Bronchial epithelial cell (primary cell): Measurements from ENCODE around the gene GSG1L. TPM values are rescaled to one million over a fixed set of nuclear protein-coding genes. Genes with fewer than 3 reads are reported as not detected.

Source experiments
- DNase-seq: peaks from one replicate; pipeline ENCODE4 v3.0.0-alpha.2; 2010; ENCODE audit warnings: low read depth
- FAIRE-seq: peaks from 2 replicates; lab custom pipeline; 2011; peaks lifted over from hg19 to GRCh38; lab: Jason Lieb, UNC
- H3K27me3 ChIP-seq: 2 replicates; pipeline ENCODE4 v1.5.1; 2011; ENCODE audit warnings: low read length; ENCODE audit not compliant: control insufficient read depth, insufficient read depth
- H3K36me3 ChIP-seq: 2 replicates; pipeline ENCODE4 v1.5.1; 2011; ENCODE audit warnings: low read length; ENCODE audit not compliant: control insufficient read depth, insufficient read depth
- H3K4me3 ChIP-seq: 2 replicates; pipeline ENCODE4 v1.5.1; 2011; ENCODE audit warnings: mild to moderate bottlenecking, low read depth, low read length, control low read depth
- total RNA-seq: library from RNA; depleted of rRNA; stranded (reverse); fragments of >200 nt; gene quantifications from 2 replicates; pipeline ENCODE4 v1.2.1, GENCODE V29; 2014
- TF ChIP-seq, protein P1 (sequence below): IDR thresholded peaks from 2 replicates; pipeline ENCODE4 v1.5.1; 2011; ENCODE audit warnings: mild to moderate bottlenecking, moderate library complexity, low read length, control low read depth, inconsistent platforms; ENCODE audit not compliant: insufficient read depth, severe bottlenecking

The GSG1L gene
- total RNA-seq, 1 donor from 2014 or later = not detected

DNA sequence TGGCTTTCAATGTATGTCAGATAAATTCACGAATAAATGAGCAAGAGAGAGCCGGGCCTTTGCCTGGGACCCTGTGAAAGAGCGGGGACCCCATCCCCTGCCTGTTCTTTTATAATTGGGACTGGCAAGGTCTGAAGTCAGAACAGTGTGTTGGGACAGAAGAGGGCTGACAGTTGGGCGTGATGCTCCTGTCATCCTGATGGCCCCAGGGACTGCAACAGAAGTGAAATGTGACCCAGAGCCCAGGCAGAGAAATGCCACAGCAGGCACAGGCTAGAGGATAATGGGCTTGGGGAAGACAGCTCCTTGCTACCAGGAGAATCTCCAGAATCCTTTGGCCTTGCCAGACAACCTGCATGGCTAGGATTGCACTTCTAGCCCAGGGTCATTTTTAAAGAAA is 37.9 kb downstream of the GSG1L start:
- H3K27me3 ChIP-seq = no peaks in the 10 kb centered on the region
- TF ChIP-seq, protein P1, sequence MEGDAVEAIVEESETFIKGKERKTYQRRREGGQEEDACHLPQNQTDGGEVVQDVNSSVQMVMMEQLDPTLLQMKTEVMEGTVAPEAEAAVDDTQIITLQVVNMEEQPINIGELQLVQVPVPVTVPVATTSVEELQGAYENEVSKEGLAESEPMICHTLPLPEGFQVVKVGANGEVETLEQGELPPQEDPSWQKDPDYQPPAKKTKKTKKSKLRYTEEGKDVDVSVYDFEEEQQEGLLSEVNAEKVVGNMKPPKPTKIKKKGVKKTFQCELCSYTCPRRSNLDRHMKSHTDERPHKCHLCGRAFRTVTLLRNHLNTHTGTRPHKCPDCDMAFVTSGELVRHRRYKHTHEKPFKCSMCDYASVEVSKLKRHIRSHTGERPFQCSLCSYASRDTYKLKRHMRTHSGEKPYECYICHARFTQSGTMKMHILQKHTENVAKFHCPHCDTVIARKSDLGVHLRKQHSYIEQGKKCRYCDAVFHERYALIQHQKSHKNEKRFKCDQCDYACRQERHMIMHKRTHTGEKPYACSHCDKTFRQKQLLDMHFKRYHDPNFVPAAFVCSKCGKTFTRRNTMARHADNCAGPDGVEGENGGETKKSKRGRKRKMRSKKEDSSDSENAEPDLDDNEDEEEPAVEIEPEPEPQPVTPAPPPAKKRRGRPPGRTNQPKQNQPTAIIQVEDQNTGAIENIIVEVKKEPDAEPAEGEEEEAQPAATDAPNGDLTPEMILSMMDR = no peak
- H3K4me3 ChIP-seq = no peak overlapping the region
- no peaks in the 10 kb centered on the region for H3K36me3 ChIP-seq
- DNase-seq (no peak), FAIRE-seq (peak; percentile 72)

DNA sequence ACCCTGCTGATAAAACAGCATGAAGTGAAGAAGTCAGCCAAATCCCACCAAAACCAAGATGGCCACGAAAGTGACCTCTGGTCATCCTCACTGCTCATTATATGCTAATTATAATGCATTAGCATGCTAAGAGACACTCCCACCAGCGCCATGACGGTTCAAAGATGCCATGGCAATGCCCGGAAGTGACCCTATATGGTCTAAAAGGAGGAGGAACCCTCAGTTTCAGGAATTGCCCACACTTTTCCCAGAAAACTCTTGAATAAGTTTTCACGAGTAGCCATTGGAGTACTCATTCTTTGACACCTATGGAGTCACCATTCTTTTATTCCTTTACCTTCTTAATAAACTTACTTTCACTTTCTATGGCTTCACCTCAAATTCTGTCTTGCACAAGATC is 44.3 kb downstream of the GSG1L start:
- Histone ChIP-seq H3K4me3 (no peak overlapping the region), H3K36me3 (no peaks in the 10 kb centered on the region), H3K27me3 (no peaks in the 10 kb centered on the region)
- FAIRE-seq = no peak
- TF ChIP-seq, protein P1 = no peak
- no peak for DNase-seq

GRCh38 chr16:28014851-28015250 is 48.7 kb downstream of the GSG1L start:
- no peak for FAIRE-seq
- TF ChIP-seq, protein P1 = no peak
- no peaks in the 10 kb centered on the region for H3K27me3 ChIP-seq

DNA sequence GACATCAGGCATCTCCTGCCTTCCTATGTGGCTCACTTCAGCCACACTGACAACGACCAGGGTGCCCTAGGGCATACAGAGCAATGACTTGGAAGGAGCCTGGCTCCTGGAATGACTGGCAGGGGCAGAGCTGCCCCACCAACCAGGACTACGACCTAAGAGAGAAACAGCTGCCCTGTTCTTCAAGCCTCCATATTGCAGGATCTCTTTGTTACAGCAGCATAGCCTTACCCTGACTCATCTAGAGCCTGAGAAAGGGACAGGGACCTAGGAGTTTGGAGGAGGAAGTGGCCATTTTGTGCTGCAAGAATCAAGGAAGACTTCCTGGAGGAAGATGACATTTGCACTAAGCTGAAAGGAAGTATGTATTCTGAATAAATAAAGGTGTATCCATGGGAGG is 49.6 kb downstream of the GSG1L start:
- Histone ChIP-seq H3K36me3 (no peaks in the 10 kb centered on the region), H3K27me3 (no peaks in the 10 kb centered on the region), H3K4me3 (no peak overlapping the region)
- DNase-seq = no peak
- TF ChIP-seq, protein P1 = no peak
- FAIRE-seq = no peak

More at GRCh38 chr16:28014851-28015250, 48.7 kb downstream of the GSG1L start:
- Histone ChIP-seq H3K36me3 (no peaks in the 10 kb centered on the region), H3K4me3 (no peak overlapping the region)
- DNase-seq = no peak

- DNase-seq (no peak), FAIRE-seq (peak; percentile 36)
- H3K36me3 ChIP-seq = no peaks in the 10 kb centered on the region
- no peak overlapping the region for H3K4me3 ChIP-seq
- no peaks in the 10 kb centered on the region for H3K27me3 ChIP-seq
- TF ChIP-seq, protein P1 = no peak
These were observed 50.1 kb downstream of the GSG1L start for GRCh38 chr16:28013392-28013791.

GRCh38 chr16:28011971-28012445 is 51.5 kb downstream of the GSG1L start:
- no peak for DNase-seq
- TF ChIP-seq, protein P1 = no peak

More at GRCh38 chr16:28011971-28012445, 51.5 kb downstream of the GSG1L start:
- no peaks in the 10 kb centered on the region for H3K36me3 ChIP-seq
- no peaks in the 10 kb centered on the region for H3K27me3 ChIP-seq
- H3K4me3 ChIP-seq = no peak overlapping the region
- FAIRE-seq = no peak
